SK-N-SH (cell line): Measurements from ENCODE around the gene CALM1.

Experiments used
- EP300 ChIP-seq, 2 experiments: IDR thresholded peaks; 2 replicates each; pipeline versions ENCODE4 v1.4.0 to v1.6.1; 2012; ENCODE audit warnings: borderline replicate concordance in 1 of 2, low read depth in 1 of 2, low read length in 1 of 2
- EZH2phosphoT487 ChIP-seq: fragments of 200-600 bp; sonication (generic); IDR thresholded peaks from 2 replicates; pipeline ENCODE4 v1.6.1; 2017; ENCODE audit warnings: low read depth, mixed run types, mild to moderate bottlenecking, antibody characterized with exemption, moderate library complexity, borderline replicate concordance
- GABPA ChIP-seq: IDR thresholded peaks from 2 replicates; pipeline ENCODE4 v1.4.0; 2012; ENCODE audit warnings: low read depth, mild to moderate bottlenecking
- MXI1 ChIP-seq: IDR thresholded peaks from 2 replicates; pipeline ENCODE4 v1.6.1; 2012; ENCODE audit warnings: mild to moderate bottlenecking, low read depth, low read length, improper control_type of control experiment
- POLR2AphosphoS5 ChIP-seq: IDR thresholded peaks from 2 replicates; pipeline ENCODE4 v1.6.1; 2012; ENCODE audit warnings: low read depth, low read length
- RAD21 ChIP-seq: IDR thresholded peaks from 2 replicates; pipeline ENCODE4 v1.6.1; 2012; ENCODE audit warnings: mild to moderate bottlenecking, low read length
- TAF1 ChIP-seq: IDR thresholded peaks from 2 replicates; pipeline ENCODE4 v1.6.1; 2012; ENCODE audit warnings: low read depth, mild to moderate bottlenecking, low read length, moderate library complexity, borderline replicate concordance
- TF ChIP-seq, protein P1 (sequence below): fragments of 150-350 bp; IDR thresholded peaks from 2 replicates; pipeline ENCODE4 v1.6.1; 2017; ENCODE audit warnings: antibody characterized with exemption, low read length, low read depth, borderline replicate concordance

DNA sequence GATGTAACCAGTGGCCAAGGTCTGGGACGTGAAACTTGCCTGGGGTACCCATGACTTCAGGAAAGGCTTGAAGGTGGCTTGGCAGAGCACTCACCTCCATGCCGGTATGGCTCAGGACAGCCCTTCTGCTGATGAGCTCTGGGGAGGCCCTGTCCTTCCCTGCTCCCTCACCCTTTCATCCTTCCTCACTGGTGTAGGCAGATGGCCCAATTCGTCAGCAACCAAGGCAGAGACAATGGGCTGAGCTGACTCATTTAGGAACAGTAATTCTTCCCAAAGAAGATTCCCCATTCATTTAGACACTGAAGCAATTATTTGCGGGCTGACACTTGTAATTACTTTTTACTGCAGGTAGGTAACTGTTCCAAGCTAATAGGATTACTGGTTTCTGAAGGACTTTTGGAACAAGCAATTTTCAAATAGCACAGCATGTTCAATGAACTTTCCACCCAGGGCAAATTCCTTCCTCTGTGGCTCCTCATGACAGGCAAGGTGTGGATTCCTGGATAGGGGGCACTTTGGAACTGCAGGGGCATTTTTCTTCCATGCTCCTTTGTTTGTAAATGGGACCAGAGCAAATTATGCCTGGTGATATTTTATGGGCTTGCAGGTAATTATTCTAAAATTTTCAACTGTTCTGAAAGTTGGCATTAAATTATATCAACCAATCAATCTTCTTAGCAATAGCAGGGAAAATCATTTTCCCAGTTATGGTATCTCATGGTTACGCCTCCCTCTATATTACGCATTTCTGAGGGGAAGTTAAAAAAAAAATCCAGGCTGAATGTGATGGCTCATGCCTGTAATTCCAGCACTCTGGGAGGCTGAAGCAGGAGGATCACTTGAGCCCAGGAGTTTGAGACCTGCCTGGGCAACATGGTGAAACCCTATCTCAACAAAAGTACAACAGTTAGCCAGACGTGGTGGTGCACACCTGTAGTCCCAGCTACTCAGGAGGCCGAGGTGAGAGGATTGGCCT, 41.0 kb upstream of the CALM1 start:
- TF ChIP-seq POLR2AphosphoS5: no peak
- TF ChIP-seq GABPA: no peak
- no peak for TF ChIP-seq MXI1
- TF ChIP-seq, protein P1, sequence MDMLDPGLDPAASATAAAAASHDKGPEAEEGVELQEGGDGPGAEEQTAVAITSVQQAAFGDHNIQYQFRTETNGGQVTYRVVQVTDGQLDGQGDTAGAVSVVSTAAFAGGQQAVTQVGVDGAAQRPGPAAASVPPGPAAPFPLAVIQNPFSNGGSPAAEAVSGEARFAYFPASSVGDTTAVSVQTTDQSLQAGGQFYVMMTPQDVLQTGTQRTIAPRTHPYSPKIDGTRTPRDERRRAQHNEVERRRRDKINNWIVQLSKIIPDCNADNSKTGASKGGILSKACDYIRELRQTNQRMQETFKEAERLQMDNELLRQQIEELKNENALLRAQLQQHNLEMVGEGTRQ: no peak
- no peak for TF ChIP-seq RAD21
- no peak for TF ChIP-seq TAF1
- TF ChIP-seq EP300 (IDR thresholded peaks at IDR 0.05; ENCODE audit: borderline replicate concordance in 1 of 2, low read depth in 1 of 2, low read length in 1 of 2): no peak
- TF ChIP-seq EZH2phosphoT487: no peak
